ENCODE measurements around the gene BMPR2.
A peak's percentile ranks its signal among the peaks of the same experiment; 100 is the strongest.
"Not testable (repeated sequence)": the region's sequence is repeated elsewhere in the genome, so short reads cannot be mapped to it uniquely, and the experiment has no call there.

The BMPR2 gene

GRCh38 chr2:202375609-202376408 lies at the start of gene BMPR2:
BMPR2 (plus strand) TSS chr2:202376327; CDS start chr2:202377475, 1,148 bp downstream.
- peak; percentile 70 for DNase-seq

- DNase-seq, result no peak
These were observed 48.3 kb upstream of the BMPR2 start for GRCh38 chr2:202327858-202328257.

GRCh38 chr2:202335791-202336467 lies 40.2 kb upstream of the BMPR2 start:
- DNase-seq, result no peak

GRCh38 chr2:202337151-202337550 lies 39.0 kb upstream of the BMPR2 start:
- no peak for DNase-seq

- no peak for DNase-seq
These were observed 38.3 kb upstream of the BMPR2 start for GRCh38 chr2:202337706-202338346.

GRCh38 chr2:202339071-202339870 lies 36.9 kb upstream of the BMPR2 start:
- DNase-seq, result no peak

GRCh38 chr2:202344178-202344577 lies 31.9 kb upstream of the BMPR2 start:
- DNase-seq, result no peak

- DNase-seq, result no peak
These were observed 29.9 kb upstream of the BMPR2 start for GRCh38 chr2:202346180-202346579.

- DNase-seq, result no peak
These were observed 22.7 kb upstream of the BMPR2 start for GRCh38 chr2:202353430-202353829.

- no peak for DNase-seq
These were observed 20.1 kb upstream of the BMPR2 start for GRCh38 chr2:202355993-202356505.

GRCh38 chr2:202358924-202359323 lies 17.2 kb upstream of the BMPR2 start:
- DNase-seq, result not testable (repeated sequence)

- DNase-seq, result no peak
These were observed 15.5 kb upstream of the BMPR2 start for GRCh38 chr2:202360646-202361045.

GRCh38 chr2:202361108-202361507 lies 15.0 kb upstream of the BMPR2 start:
- no peak for DNase-seq

- DNase-seq, result no peak
These were observed 2.6 kb upstream of the BMPR2 start for GRCh38 chr2:202373490-202373889.

GRCh38 chr2:202374383-202374782 lies 1.7 kb upstream of the BMPR2 start:
- DNase-seq, result not testable (repeated sequence)

- no peak for DNase-seq
These were observed 1.0 kb upstream of the BMPR2 start for GRCh38 chr2:202375033-202375608.

GRCh38 chr2:202376460-202377206 lies 506 bp downstream of the BMPR2 start:
- DNase-seq, result no peak

GRCh38 chr2:202377207-202377761 lies 1.2 kb downstream of the BMPR2 start:
- DNase-seq, result no peak

GRCh38 chr2:202378001-202378400 lies 1.9 kb downstream of the BMPR2 start:
- DNase-seq, result no peak

- no peak for DNase-seq
These were observed 2.7 kb downstream of the BMPR2 start for GRCh38 chr2:202378662-202379358.

GRCh38 chr2:202382684-202383083 lies 6.6 kb downstream of the BMPR2 start:
- no peak for DNase-seq
